ENCODE data around the gene HMGCLL1. TPM values are rescaled to one million over a fixed set of nuclear protein-coding genes. Genes with fewer than 3 reads are reported as not detected.

The HMGCLL1 gene
- total and polyA plus RNA-seq, 2 donors (not counting 3 experiments of a cell fraction or from before 2014, with no cell fraction given) = not detected

DNA sequence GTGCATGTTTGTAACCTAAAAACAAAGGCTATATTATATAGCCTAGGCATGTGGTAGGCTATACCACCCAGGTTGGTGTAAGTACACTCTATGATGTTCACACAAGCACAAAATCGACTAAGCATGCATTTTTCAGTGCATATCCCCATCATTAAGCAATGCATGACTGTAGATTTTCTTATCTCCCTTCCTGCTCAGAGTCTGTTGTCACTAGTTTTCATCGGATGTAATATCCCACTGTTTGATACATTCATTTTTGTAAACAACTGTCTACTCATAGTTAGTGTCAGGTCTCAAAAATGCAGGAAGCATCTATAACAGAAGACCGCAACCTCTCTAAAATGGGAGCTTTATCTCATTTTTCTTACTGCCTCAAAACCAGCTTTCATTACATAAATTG is 181.0 kb downstream of the HMGCLL1 start:
- H3K27me3 ChIP-seq (ENCODE audit: control insufficient read depth in 2 of 2, insufficient read depth in 2 of 2, low read length in 2 of 2) = no peaks in the 10 kb centered on the region
- H4K20me1 ChIP-seq (replicated peaks; ENCODE audit: control insufficient read depth, extremely low read depth, insufficient read depth, low read length) = no peaks in the 10 kb centered on the region
- POLR2A ChIA-PET = no interaction called here
- H3K36me3 ChIP-seq (ENCODE audit: control insufficient read depth in 2 of 2, extremely low read depth in 1 of 2, insufficient read depth in 2 of 2, low read length in 2 of 2) = no peaks in the 10 kb centered on the region
- no peaks in the 10 kb centered on the region for H3K9me3 ChIP-seq (replicated peaks; ENCODE audit: control insufficient read depth, insufficient read depth, low read length)
- no peak overlapping the region for H3K9ac ChIP-seq (replicated peaks; ENCODE audit: extremely low read depth, insufficient read depth, low read length)
- no peak overlapping the region for H3K4me3 ChIP-seq (replicated peaks in 1 of 3; ENCODE audit: insufficient read depth in 1 of 3, low read depth in 1 of 3, low read length in 3 of 3)
- no peak overlapping the region for H3K27ac ChIP-seq (ENCODE audit: insufficient read depth, low read depth, low read length)
- FAIRE-seq (no peak), DNase-seq (ENCODE audit: low read depth, low spot score) (no peak)
- no peak overlapping the region for H3K4me2 ChIP-seq (ENCODE audit: insufficient read depth, low read length)
- no peak for TF ChIP-seq EZH2 (IDR thresholded peaks at IDR 0.05; ENCODE audit: borderline replicate concordance, low read depth, low read length, severe bottlenecking)
- no peak for TF ChIP-seq POLR2AphosphoS5 (IDR thresholded peaks at IDR 0.05; ENCODE audit: insufficient read depth, low read depth, low read length)
- no peak for TF ChIP-seq MAX (IDR thresholded peaks at IDR 0.05; ENCODE audit: insufficient read depth, insufficient read length)
- no peak for TF ChIP-seq JUN (IDR thresholded peaks at IDR 0.05; ENCODE audit: borderline replicate concordance, insufficient read depth, insufficient read length, low read depth)
- no peak for TF ChIP-seq GATA2 (IDR thresholded peaks at IDR 0.05; ENCODE audit: insufficient read depth, insufficient read length, low read depth, low read length)
- TF ChIP-seq POLR2A (IDR thresholded peaks at IDR 0.05; ENCODE audit: low read depth, low read length) = no peak
- TF ChIP-seq, protein P1, sequence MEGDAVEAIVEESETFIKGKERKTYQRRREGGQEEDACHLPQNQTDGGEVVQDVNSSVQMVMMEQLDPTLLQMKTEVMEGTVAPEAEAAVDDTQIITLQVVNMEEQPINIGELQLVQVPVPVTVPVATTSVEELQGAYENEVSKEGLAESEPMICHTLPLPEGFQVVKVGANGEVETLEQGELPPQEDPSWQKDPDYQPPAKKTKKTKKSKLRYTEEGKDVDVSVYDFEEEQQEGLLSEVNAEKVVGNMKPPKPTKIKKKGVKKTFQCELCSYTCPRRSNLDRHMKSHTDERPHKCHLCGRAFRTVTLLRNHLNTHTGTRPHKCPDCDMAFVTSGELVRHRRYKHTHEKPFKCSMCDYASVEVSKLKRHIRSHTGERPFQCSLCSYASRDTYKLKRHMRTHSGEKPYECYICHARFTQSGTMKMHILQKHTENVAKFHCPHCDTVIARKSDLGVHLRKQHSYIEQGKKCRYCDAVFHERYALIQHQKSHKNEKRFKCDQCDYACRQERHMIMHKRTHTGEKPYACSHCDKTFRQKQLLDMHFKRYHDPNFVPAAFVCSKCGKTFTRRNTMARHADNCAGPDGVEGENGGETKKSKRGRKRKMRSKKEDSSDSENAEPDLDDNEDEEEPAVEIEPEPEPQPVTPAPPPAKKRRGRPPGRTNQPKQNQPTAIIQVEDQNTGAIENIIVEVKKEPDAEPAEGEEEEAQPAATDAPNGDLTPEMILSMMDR (IDR thresholded peaks at IDR 0.05; ENCODE audit: extremely low read depth in 1 of 2, insufficient read depth in 1 of 2, low read depth in 1 of 2, low read length in 2 of 2) = no peak
- TF ChIP-seq FOS (IDR thresholded peaks at IDR 0.05; ENCODE audit: borderline replicate concordance, insufficient read depth, low read length) = no peak
- no peak for TF ChIP-seq MYC (IDR thresholded peaks at IDR 0.05; ENCODE audit: low read depth, low read length)
- BruUV-seq (replicated peaks) = no TSS peak
- H3K9me1 ChIP-seq (replicated peaks; ENCODE audit: control insufficient read depth, extremely low read depth, insufficient read depth, low read length) = no peaks in the 10 kb centered on the region
- dilution Hi-C loops (cut with MboI; ENCODE audit: extremely low pct_ligation_motif_present, low sequenced_read_pairs) = no loop called here
- intact Hi-C loops (cut with micrococcal nuclease) = no loop called here
- H3K4me1 ChIP-seq (ENCODE audit: control insufficient read depth, extremely low read depth, insufficient read depth, low read length) = no peaks in the 10 kb centered on the region
- CTCF ChIA-PET = no interaction called here
- no peaks in the 10 kb centered on the region for H3K79me2 ChIP-seq (ENCODE audit: control insufficient read depth, insufficient read depth, low read length)
- no peak overlapping the region for H2AFZ ChIP-seq (ENCODE audit: low read depth, low read length)
